Measurements from ENCODE around the gene KRTAP10-7. TPM values are rescaled to one million over a fixed set of nuclear protein-coding genes. Genes with fewer than 3 reads are reported as not detected.

KRTAP10-7 gene
- total RNA-seq, 6 experiments from 2014 or later, result not detected

GRCh38 chr21:44650973-44651675 is 50.7 kb downstream of the KRTAP10-7 start:
- DNase-seq, result no peak
- intact Hi-C loops (cut with DNase I), result no loop called here
- 94% methylated on average over 6 of the region's 12 CpGs for WGBS (ENCODE audit: insufficient coverage, low coverage, low lambda C conversion rate, missing lambda C conversion rate)
- TF ChIP-seq CTCF (IDR thresholded peaks at IDR 0.05) (no peak), POLR2A (IDR thresholded peaks at IDR 0.05) (no peak)
- Histone ChIP-seq H3K27me3 (no peaks in the 10 kb centered on the region), H3K36me3 (no peaks in the 10 kb centered on the region), H3K4me3 (no peak overlapping the region), H3K9me3 (no peaks in the 10 kb centered on the region), H3K27ac (no peak overlapping the region), H3K4me1 (no peaks in the 10 kb centered on the region)
- ATAC-seq, result no peak

Other genes with a start within 250 kb of the KRTAP10-7 start
- gene TRPM2, start 247.0 kb upstream of the KRTAP10-7 start, total RNA-seq, result 1 to 10 TPM in 4 of 6 experiments, under 1 TPM in 2; 0.92 to 2.0 (median 1.2) TPM
- 10 to 100 TPM in 5 of 6 experiments, 1 to 10 TPM in 1; 7.5 to 19.3 (median 13.9) TPM for gene LRRC3, start 145.1 kb upstream of the KRTAP10-7 start, total RNA-seq
- not detected for gene KRTAP10-1, start 60.4 kb upstream of the KRTAP10-7 start, total RNA-seq
- not detected for gene KRTAP10-2, start 49.1 kb upstream of the KRTAP10-7 start, total RNA-seq
- not detected for gene KRTAP10-3, start 41.8 kb upstream of the KRTAP10-7 start, total RNA-seq
- not detected for gene KRTAP10-4, start 26.9 kb upstream of the KRTAP10-7 start, total RNA-seq
- not detected for gene KRTAP10-5, start 20.0 kb upstream of the KRTAP10-7 start, total RNA-seq
- gene KRTAP10-6, start 8.1 kb upstream of the KRTAP10-7 start, total RNA-seq, result not detected
- not detected for gene KRTAP10-8, start 11.5 kb downstream of the KRTAP10-7 start, total RNA-seq
- not detected for gene KRTAP10-9, start 26.5 kb downstream of the KRTAP10-7 start, total RNA-seq
- gene KRTAP10-10, start 36.8 kb downstream of the KRTAP10-7 start, total RNA-seq, result not detected
- not detected for gene KRTAP10-11, start 45.8 kb downstream of the KRTAP10-7 start, total RNA-seq
- gene KRTAP12-4, start 54.1 kb downstream of the KRTAP10-7 start, total RNA-seq, result not detected
- gene KRTAP12-3, start 57.3 kb downstream of the KRTAP10-7 start, total RNA-seq, result not detected
- not detected for gene KRTAP12-2, start 66.3 kb downstream of the KRTAP10-7 start, total RNA-seq
- gene KRTAP12-1, start 81.6 kb downstream of the KRTAP10-7 start, total RNA-seq, result not detected
- not detected for gene KRTAP10-12, start 96.6 kb downstream of the KRTAP10-7 start, total RNA-seq
- not detected for gene TSPEAR, start 111.0 kb downstream of the KRTAP10-7 start, total RNA-seq
- 10 to 100 TPM; 41.5 to 54.6 (median 49.9) TPM for gene UBE2G2, start 201.2 kb downstream of the KRTAP10-7 start, total RNA-seq
- gene SUMO3, start 217.5 kb downstream of the KRTAP10-7 start, total RNA-seq, result 10 to 100 TPM; 33.4 to 41.2 (median 36.6) TPM

Measured in right lobe of liver (tissue), 6 donors.